ENCODE results near the gene THADA. TPM values are rescaled to one million over a fixed set of nuclear protein-coding genes. Genes with fewer than 3 reads are reported as not detected.
"Not testable (repeated sequence)": the region's sequence is repeated elsewhere in the genome, so short reads cannot be mapped to it uniquely, and the experiment has no call there.

The THADA gene
- total and polyA plus RNA-seq, 12 donors: 7.5 to 18.0 (median 15.2) TPM

- Histone ChIP-seq H3K27ac (no peak overlapping the region), H3K9me3 (no peaks in the 10 kb centered on the region), H3K4me3 (no peak overlapping the region), H3K4me1 (no peaks in the 10 kb centered on the region), H3K36me3 (no peaks in the 10 kb centered on the region), H3K27me3 (no peaks in the 10 kb centered on the region)
- TF ChIP-seq CTCF (IDR thresholded peaks at IDR 0.05): no peak
- intact Hi-C loops (cut with DNase I): loop anchor here in 2 of 10 donors (10.0 kb wide), 1 partner anchor 781 kb away; no protein-coding TSS in a partner anchor
- ATAC-seq: no peak
- DNase-seq: no peak
- WGBS, 2 donors: 87 to 91% methylated on average over 5 of the region's 5 CpGs
These were observed 10.0 kb upstream of the THADA start for GRCh38 chr2:43605851-43606250.

GRCh38 chr2:43605079-43605655 lies 9.3 kb upstream of the THADA start:
- ATAC-seq: peak in 4 of 8 donors; percentile 47 to 62 (median 52)
- DNase-seq: no peak
- no peak overlapping the region for H3K4me3 ChIP-seq
- WGBS, 2 donors: 8 to 13% methylated on average over 2 of the region's 2 CpGs
- no peak overlapping the region for H3K27ac ChIP-seq
- TF ChIP-seq CTCF (IDR thresholded peaks at IDR 0.05): peak in 7 of 9 donors; percentile 5 to 52 (median 42)
- H3K27me3 ChIP-seq: no peaks in the 10 kb centered on the region
- intact Hi-C loops (cut with DNase I): loop anchor here in 2 of 10 donors (10.0 kb wide), 1 partner anchor 780 kb away; no protein-coding TSS in a partner anchor
- H3K4me1 ChIP-seq: no peaks in the 10 kb centered on the region
- no peaks in the 10 kb centered on the region for H3K36me3 ChIP-seq
- H3K9me3 ChIP-seq: no peaks in the 10 kb centered on the region

GRCh38 chr2:43604674-43605073 lies 8.8 kb upstream of the THADA start:
- H3K4me3 ChIP-seq: no peak overlapping the region
- H3K4me1 ChIP-seq: no peaks in the 10 kb centered on the region
- 68 to 76% methylated on average over 4 of the region's 4 CpGs for WGBS, 2 donors
- H3K27ac ChIP-seq: no peak overlapping the region
- H3K27me3 ChIP-seq: no peaks in the 10 kb centered on the region
- DNase-seq: no peak
- ATAC-seq: no peak
- H3K9me3 ChIP-seq: no peaks in the 10 kb centered on the region
- intact Hi-C loops (cut with DNase I): loop anchor here in 2 of 10 donors (10.0 kb wide), 1 partner anchor 780 kb away; no protein-coding TSS in a partner anchor
- TF ChIP-seq CTCF (IDR thresholded peaks at IDR 0.05): no peak
- H3K36me3 ChIP-seq: no peaks in the 10 kb centered on the region

GRCh38 chr2:43600596-43600995 lies 4.8 kb upstream of the THADA start:
- not testable (repeated sequence) for DNase-seq, H3K4me3 ChIP-seq, H3K36me3 ChIP-seq, H3K27me3 ChIP-seq, ATAC-seq, H3K9me3 ChIP-seq, H3K4me1 ChIP-seq, H3K27ac ChIP-seq
- intact Hi-C loops (cut with DNase I): loop anchor here in 2 of 10 donors (10.0 kb wide), 1 partner anchor 776 kb away; no protein-coding TSS in a partner anchor
- 60 to 77% methylated on average over 1 of the region's 1 CpG for WGBS, 2 donors

GRCh38 chr2:43594875-43595274 lies 963 bp downstream of the THADA start:
- intact Hi-C loops (cut with DNase I): no loop called here
- Histone ChIP-seq H3K36me3 (peaks cover 0 to 28% (median 8%) of the 10 kb centered on the region in 9 donors), H3K27ac (peak overlapping the region in 1 of 10 donors; percentile 95), H3K9me3 (no peaks in the 10 kb centered on the region), H3K4me3 (peak overlapping the region; percentile 63 to 87 (median 78)), H3K4me1 (peaks cover 3 to 25% (median 16%) of the 10 kb centered on the region in 9 donors), H3K27me3 (no peaks in the 10 kb centered on the region)
- DNase-seq: no peak
- WGBS, 2 donors: 92 to 93% methylated on average over 3 of the region's 3 CpGs
- ATAC-seq: no peak
- no peak for TF ChIP-seq CTCF (IDR thresholded peaks at IDR 0.05)

All from heart right ventricle (tissue), 16 donors.